Thymus (tissue), 11 donors: ENCODE results near the gene AMPD2. TPM values are rescaled to one million over a fixed set of nuclear protein-coding genes. Genes with fewer than 3 reads are reported as not detected.

Source experiments
- DNase-seq, 9 donors: peaks; one replicate each; pipeline ENCODE4 v3.0.0-alpha.2; 2013; ENCODE audit warnings: low spot score in 9 of 9, low read depth in 6 of 9, missing footprints in 1 of 9
- H3K27ac ChIP-seq, 2 donors: one replicate each; pipeline ENCODE4 v1.5.1; 2013; ENCODE audit warnings: control low read depth in 1 of 2, low read depth in 1 of 2, low read length in 1 of 2, mild to moderate bottlenecking in 1 of 2, moderate library complexity in 1 of 2
- H3K27me3 ChIP-seq, 2 donors: one replicate each; pipeline ENCODE4 v1.5.1; 2013; ENCODE audit warnings: low read length in 1 of 2; ENCODE audit not compliant: control insufficient read depth in 2 of 2, insufficient read depth in 1 of 2
- H3K36me3 ChIP-seq, 2 donors: one replicate each; pipeline ENCODE4 v1.5.1; 2013; ENCODE audit warnings: low read length in 1 of 2, mild to moderate bottlenecking in 1 of 2, moderate library complexity in 1 of 2; ENCODE audit not compliant: control insufficient read depth in 2 of 2, insufficient read depth in 2 of 2
- H3K4me1 ChIP-seq, 2 donors: one replicate each; pipeline ENCODE4 v1.5.1; 2013; ENCODE audit warnings: low read length in 2 of 2; ENCODE audit not compliant: control insufficient read depth in 2 of 2, insufficient read depth in 2 of 2
- H3K4me3 ChIP-seq, 2 donors: one replicate each; pipeline ENCODE4 v1.5.1; 2013; ENCODE audit warnings: low read length in 2 of 2, control low read depth in 1 of 2, mild to moderate bottlenecking in 1 of 2
- H3K9me3 ChIP-seq, 2 donors: one replicate each; pipeline ENCODE4 v1.5.1; 2013; ENCODE audit warnings: low read length in 1 of 2, mild to moderate bottlenecking in 1 of 2; ENCODE audit not compliant: control insufficient read depth in 2 of 2, insufficient read depth in 1 of 2
- WGBS: extraction: QIAGEN DNeasy Blood & Tissue Kit; methylation state at CpG from one replicate; pipeline ENCODE4 v1.1.7; 2013; 5-methylcytosine and 5-hydroxymethylcytosine counted together
- polyA plus RNA-seq: library from polyadenylated mRNA; stranded (reverse); fragments of 200-250 nt; gene quantifications from one replicate; pipeline ENCODE4 v1.2.3, GENCODE V29; 2013
- total RNA-seq: library from RNA; stranded (reverse); fragments of 120-200 nt; gene quantifications from one replicate; pipeline ENCODE4 v1.2.4, GENCODE V29; 2013
- donor health status: healthy.

Gene AMPD2
- total and polyA plus RNA-seq, 2 donors: 24.8 to 32.8 TPM

DNA sequence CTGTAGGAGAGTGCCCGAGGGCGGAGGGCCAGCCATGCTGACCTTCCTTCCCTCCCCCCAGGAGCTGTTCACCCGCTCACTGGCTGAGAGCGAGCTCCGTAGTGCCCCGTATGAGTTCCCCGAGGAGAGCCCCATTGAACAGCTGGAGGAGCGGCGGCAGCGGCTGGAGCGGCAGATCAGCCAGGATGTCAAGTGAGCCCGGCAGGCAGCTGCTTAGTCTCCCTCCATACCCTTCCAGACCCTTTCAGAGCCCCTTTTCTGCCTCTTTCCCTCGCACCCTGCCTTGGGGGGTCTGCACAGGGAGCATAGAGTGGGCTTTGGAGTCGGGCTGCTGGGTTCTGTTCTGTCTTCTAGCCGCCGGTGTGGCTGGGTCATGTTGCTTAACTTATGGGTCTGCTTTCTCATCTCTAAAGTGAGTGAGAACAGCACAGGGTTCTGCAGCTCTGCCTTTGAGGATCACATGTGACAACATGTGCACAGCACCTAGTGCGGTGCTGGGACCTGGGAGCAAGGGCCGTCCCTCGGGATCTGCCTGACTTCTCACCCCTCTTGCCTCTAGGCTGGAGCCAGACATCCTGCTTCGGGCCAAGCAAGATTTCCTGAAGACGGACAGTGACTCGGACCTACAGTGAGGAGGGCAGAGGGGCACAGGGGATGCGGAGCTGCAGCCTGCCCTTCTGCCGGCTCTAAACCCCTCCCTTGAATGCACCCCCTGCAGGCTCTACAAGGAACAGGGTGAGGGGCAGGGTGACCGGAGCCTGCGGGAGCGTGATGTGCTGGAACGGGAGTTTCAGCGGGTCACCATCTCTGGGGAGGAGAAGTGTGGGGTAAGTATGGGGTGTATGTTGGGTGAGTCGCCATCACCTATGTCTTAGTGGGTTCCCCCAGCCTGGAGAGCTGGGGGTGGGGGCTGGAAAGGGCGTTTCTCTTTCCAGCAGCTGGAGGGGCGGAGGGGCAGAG lies 6.2 kb downstream of the AMPD2 start:
- Histone ChIP-seq H3K27ac (no peak overlapping the region), H3K4me1 (peaks cover 30 to 44% of the 10 kb centered on the region in 2 donors), H3K36me3 (peaks cover 49 to 53% of the 10 kb centered on the region in 2 donors), H3K4me3 (no peak overlapping the region), H3K27me3 (no peaks in the 10 kb centered on the region), H3K9me3 (peaks cover 0 to 7% of the 10 kb centered on the region in 2 donors)
- no peak for DNase-seq
- WGBS: 97% methylated on average over 32 of the region's 32 CpGs

DNA sequence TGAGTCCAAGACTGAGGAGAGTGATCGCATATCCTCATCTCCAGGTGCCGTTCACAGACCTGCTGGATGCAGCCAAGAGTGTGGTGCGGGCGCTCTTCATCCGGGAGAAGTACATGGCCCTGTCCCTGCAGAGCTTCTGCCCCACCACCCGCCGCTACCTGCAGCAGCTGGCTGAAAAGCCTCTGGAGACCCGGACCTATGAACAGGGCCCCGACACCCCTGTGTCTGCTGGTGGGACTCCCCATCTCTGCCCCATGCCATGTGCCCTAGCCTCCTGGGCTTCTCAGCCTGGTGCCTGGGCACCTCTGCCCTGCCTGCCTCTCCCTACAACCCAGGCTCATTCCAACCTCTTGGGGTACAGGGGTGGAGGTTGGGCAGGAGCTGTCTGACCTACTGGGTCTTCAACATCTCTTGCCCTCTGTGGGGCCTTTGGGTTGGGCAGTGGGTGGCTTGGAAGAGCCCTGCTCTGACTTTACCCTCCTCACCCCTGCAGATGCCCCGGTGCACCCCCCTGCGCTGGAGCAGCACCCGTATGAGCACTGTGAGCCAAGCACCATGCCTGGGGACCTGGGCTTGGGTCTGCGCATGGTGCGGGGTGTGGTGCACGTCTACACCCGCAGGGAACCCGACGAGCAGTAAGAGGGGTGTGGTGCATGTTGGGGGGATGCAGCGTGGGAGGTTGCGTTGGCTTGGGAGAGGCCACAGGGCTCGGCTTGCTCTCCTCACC lies 7.2 kb downstream of the AMPD2 start:
- WGBS: 98% methylated on average over 21 of the region's 21 CpGs
- H3K36me3 ChIP-seq: peaks cover 59 to 62% of the 10 kb centered on the region in 2 donors
- H3K9me3 ChIP-seq: peaks cover 0 to 4% of the 10 kb centered on the region in 2 donors
- no peak for DNase-seq
- no peaks in the 10 kb centered on the region for H3K27me3 ChIP-seq
- H3K4me3 ChIP-seq: no peak overlapping the region
- peaks cover 24 to 35% of the 10 kb centered on the region in 2 donors for H3K4me1 ChIP-seq
- H3K27ac ChIP-seq: no peak overlapping the region

DNA sequence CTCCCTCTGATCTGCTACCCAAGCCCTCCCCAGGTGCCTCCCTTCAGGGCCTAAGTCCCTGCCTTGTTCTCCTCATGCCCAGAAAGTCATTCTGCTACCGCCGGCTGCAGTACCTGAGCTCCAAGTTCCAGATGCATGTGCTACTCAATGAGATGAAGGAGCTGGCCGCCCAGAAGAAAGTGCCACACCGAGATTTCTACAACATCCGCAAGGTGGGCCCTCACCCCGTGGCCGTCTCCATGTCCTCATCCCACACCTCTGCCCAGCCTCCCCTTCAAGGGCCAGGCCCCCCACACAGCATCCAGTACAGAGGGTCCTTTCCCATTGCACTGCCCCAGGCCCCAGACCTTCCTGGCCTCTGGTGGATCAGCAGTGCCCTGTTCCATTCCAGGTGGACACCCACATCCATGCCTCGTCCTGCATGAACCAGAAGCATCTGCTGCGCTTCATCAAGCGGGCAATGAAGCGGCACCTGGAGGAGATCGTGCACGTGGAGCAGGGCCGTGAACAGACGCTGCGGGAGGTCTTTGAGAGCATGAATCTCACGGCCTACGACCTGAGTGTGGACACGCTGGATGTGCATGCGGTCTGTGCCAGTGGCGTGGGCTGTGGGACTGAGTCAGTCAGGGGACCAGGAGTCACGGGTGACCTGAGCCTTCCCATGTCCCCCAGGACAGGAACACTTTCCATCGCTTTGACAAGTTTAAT lies 8.2 kb downstream of the AMPD2 start:
- no peak overlapping the region for H3K4me3 ChIP-seq
- peaks cover 60 to 68% of the 10 kb centered on the region in 2 donors for H3K36me3 ChIP-seq
- no peaks in the 10 kb centered on the region for H3K27me3 ChIP-seq
- peaks cover 16 to 34% of the 10 kb centered on the region in 2 donors for H3K4me1 ChIP-seq
- no peak for DNase-seq
- WGBS: 97% methylated on average over 23 of the region's 23 CpGs
- H3K9me3 ChIP-seq: peaks cover 0 to 4% of the 10 kb centered on the region in 2 donors
- H3K27ac ChIP-seq: no peak overlapping the region

DNA sequence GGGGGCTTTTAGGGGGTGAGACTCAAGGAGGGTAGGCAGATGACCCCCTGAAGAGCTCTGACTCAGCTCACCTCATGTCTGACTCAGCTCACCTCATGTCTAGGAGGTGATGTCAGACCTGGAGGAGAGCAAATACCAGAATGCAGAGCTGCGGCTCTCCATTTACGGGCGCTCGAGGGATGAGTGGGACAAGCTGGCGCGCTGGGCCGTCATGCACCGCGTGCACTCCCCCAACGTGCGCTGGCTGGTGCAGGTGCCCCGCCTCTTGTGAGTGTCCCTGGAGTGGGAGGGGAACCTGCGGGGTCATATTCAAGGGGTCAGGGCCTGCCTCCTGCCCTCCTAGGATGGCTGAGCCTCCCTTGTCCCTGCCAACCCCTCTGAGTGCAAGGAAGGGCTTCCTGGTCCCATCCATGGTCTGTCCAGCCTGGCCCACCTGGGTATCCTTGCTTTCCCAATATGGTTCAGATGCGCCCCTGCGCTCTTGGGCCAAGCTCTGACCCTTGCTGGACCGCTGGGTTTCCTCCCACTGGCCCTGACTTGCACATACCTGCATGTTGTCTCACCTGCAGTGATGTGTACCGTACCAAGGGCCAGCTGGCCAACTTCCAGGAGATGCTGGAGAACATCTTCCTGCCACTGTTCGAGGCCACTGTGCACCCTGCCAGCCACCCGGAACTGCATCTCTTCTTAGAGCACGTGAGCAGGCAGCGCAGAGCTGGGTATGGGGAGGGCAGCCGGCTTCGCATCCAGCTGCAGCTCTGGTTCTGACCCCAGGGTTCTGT lies 9.1 kb downstream of the AMPD2 start:
- 97% methylated on average over 23 of the region's 23 CpGs for WGBS
- Histone ChIP-seq H3K9me3 (no peaks in the 10 kb centered on the region), H3K36me3 (peaks cover 60 to 68% of the 10 kb centered on the region in 2 donors), H3K27me3 (no peaks in the 10 kb centered on the region), H3K4me1 (peaks cover 11 to 27% of the 10 kb centered on the region in 2 donors), H3K4me3 (no peak overlapping the region), H3K27ac (no peak overlapping the region)
- no peak for DNase-seq

DNA sequence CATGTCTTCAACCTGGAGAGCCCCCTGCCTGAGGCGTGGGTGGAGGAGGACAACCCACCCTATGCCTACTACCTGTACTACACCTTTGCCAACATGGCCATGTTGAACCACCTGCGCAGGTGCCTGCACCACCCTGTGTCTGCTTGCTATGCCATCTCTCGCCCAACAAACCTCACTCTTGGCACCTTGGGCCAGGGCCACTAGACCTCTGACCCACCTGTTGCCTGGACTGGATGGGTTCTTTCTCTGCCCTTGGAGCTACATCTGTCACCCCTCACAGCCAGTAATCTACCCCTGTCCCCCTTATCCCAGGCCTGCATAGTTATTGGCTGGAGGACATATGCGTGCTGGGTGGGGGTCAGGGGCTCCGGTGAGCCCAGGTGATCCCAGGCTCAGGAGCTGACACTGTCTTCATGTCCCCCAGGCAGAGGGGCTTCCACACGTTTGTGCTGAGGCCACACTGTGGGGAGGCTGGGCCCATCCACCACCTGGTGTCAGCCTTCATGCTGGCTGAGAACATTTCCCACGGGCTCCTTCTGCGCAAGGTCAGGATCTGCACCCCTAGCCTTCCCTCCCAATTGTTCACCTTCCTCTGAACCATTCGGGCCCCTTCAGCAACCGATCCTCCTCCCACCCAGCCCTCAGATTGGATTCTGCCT lies 9.9 kb downstream of the AMPD2 start:
- peaks cover 5 to 19% of the 10 kb centered on the region in 2 donors for H3K4me1 ChIP-seq

DNA sequence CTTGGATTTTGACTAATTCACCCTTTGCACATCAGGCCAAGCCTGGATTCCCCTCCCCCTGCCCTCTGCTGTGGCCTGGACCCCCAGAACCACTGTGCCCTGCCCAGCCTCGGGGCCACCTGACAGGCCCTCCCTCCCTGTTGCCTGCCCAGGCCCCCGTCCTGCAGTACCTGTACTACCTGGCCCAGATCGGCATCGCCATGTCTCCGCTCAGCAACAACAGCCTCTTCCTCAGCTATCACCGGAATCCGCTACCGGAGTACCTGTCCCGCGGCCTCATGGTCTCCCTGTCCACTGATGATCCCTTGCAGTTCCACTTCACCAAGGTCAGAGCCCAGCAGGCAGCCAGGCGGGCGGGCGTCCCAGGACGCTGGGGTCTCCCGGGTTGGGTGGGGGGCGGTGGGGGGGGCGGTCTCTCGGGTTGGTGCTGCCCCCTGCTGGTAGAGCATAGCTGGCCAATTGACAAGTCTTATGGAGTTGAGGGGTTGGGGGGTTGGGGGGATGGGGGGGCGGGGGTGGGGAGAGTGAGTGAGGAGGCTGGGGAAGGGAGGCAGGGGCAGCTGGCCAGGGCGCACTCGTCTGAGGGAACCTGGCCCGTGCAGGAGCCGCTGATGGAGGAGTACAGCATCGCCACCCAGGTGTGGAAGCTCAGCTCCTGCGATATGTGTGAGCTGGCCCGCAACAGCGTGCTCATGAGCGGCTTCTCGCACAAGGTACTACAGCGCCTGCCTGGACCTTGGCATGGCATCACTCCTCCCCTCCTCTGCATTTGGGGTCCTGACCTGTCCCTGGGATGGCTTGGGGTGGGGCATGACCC lies 10.7 kb downstream of the AMPD2 start:
- Histone ChIP-seq H3K36me3 (peaks cover 60 to 66% of the 10 kb centered on the region in 2 donors), H3K4me1 (peaks cover 0 to 12% of the 10 kb centered on the region in 2 donors), H3K27me3 (no peaks in the 10 kb centered on the region), H3K4me3 (no peak overlapping the region), H3K9me3 (no peaks in the 10 kb centered on the region), H3K27ac (no peak overlapping the region)
- 89% methylated on average over 30 of the region's 30 CpGs for WGBS
- DNase-seq: no peak

More for the DNA sequence above, 9.9 kb downstream of the AMPD2 start:
- Histone ChIP-seq H3K27ac (no peak overlapping the region), H3K27me3 (no peaks in the 10 kb centered on the region), H3K9me3 (no peaks in the 10 kb centered on the region), H3K4me3 (no peak overlapping the region), H3K36me3 (peaks cover 60 to 67% of the 10 kb centered on the region in 2 donors)
- 98% methylated on average over 10 of the region's 10 CpGs for whole genome bisulfite sequencing
- no peak for DNase-seq

DNA sequence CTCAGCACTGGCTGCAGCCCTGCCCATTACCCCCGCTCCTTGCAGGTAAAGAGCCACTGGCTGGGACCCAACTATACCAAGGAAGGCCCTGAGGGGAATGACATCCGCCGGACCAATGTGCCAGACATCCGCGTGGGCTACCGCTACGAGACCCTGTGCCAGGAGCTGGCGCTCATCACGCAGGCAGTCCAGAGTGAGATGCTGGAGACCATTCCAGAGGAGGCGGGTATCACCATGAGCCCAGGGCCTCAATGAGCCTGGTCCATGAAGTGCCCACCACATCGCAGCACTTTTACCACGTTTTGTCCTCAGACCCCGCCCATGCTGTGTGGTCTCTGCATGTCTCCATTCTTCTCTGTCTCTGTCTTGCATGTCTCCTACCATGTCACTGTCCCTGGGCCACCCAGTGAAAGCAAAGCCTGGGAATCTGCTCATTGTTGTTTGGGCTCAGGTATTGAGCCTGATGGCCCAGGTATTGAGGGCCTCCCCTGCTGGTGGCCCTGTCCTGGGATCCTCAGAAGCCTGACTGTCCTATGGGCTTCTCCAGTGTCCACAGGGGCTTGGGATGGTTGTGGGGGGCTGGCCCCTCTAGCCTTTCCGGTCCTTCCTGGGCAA lies 11.4 kb downstream of the AMPD2 start:
- Histone ChIP-seq H3K9me3 (no peaks in the 10 kb centered on the region), H3K4me3 (no peak overlapping the region), H3K36me3 (peaks cover 56 to 60% of the 10 kb centered on the region in 2 donors), H3K4me1 (peaks cover 0 to 11% of the 10 kb centered on the region in 2 donors), H3K27ac (no peak overlapping the region), H3K27me3 (no peaks in the 10 kb centered on the region)
- no peak for DNase-seq
- WGBS: 97% methylated on average over 14 of the region's 14 CpGs
